Choroid plexus epithelial cell (primary cell): ENCODE results near the gene EFHC2.

Experiments
- DNase-seq: peaks from one replicate; pipeline ENCODE4 v3.0.0-alpha.2; 2010; ENCODE audit warnings: low read depth
- H3K4me3 ChIP-seq: 2 replicates; pipeline ENCODE4 v1.5.1; 2011; ENCODE audit warnings: low read depth, mild to moderate bottlenecking, control low read depth, low read length, moderate library complexity
- CTCF ChIP-seq: conservative IDR thresholded peaks from 2 replicates; pipeline ENCODE4 v1.5.1; 2011; ENCODE audit warnings: low read depth, mild to moderate bottlenecking, control low read depth, inconsistent platforms, low read length, moderate library complexity

EFHC2 gene

DNA sequence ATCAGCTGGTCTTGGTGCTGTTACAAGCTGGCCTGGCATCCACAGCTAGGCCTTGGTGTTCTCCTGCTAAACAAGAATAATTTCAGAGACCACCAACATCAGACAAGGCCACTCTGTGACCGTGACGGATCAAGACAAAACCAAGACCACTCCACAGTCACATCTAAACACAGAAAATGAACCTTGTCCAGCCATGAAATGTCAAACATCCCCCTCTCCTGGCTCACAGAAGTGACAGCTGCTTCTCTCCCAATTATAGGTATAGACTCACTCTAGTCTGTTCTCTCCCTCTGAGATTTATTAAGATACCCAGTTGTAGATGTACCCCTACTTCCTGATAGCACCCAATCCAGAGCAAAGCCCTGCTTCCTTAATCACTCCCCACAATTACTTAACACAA, 40.4 kb downstream of the EFHC2 start:
- DNase-seq: no peak
- no peak overlapping the region for H3K4me3 ChIP-seq
- TF ChIP-seq CTCF: no peak

DNA sequence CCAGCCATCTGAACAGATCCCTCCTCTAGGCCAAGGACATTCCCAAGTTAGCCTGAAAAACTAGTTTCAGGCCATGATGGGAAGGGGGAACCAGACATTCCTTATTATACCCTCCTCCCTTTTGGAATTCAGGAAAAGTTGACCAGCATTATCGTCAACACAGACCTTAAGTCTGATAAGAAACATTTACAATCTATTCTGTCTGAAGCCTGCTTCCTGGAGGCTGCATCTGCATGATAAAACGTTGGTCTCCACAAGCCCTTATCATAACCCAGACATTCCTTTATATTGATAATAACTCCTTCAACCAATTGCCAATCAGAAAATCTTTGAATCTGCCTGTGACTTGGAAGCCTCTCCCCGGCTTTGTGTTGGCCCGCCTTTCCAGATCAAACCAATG, 44.3 kb downstream of the EFHC2 start:
- H3K4me3 ChIP-seq: no peak overlapping the region
- TF ChIP-seq CTCF: no peak
- no peak for DNase-seq

- DNase-seq: no peak
- TF ChIP-seq CTCF: no peak
- no peak overlapping the region for H3K4me3 ChIP-seq
Measured at GRCh38 chrX:44291468-44292092, 51.9 kb downstream of the EFHC2 start.

DNA sequence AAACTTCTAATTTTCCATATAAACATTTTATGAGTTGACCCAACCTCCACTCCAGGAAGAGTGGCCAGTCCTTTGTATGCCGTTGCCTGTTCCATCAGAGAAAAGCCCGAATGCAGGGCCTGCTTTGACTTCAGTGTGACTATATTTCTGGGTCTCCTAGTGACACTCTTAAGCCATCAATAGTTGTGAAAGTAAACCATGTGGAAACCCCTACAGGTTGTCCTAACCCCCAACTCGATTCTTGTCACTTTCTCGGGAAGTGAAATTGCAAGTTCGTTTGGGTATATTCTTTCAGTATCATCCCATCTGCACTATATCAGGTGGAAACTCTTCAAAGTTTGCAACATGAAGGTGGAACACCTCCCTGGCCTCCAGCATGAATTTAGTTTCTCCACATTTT, 52.8 kb downstream of the EFHC2 start:
- no peak overlapping the region for H3K4me3 ChIP-seq
- DNase-seq: no peak
- TF ChIP-seq CTCF: no peak

- TF ChIP-seq CTCF: no peak
- no peak overlapping the region for H3K4me3 ChIP-seq
- DNase-seq: no peak
Measured at GRCh38 chrX:44282753-44283152, 60.7 kb downstream of the EFHC2 start.

GRCh38 chrX:44280116-44280515, 63.4 kb downstream of the EFHC2 start:
- H3K4me3 ChIP-seq: no peak overlapping the region
- no peak for TF ChIP-seq CTCF
- no peak for DNase-seq

- H3K4me3 ChIP-seq: no peak overlapping the region
- TF ChIP-seq CTCF: no peak
- DNase-seq: peak; percentile 3
Measured at GRCh38 chrX:44274096-44274495, 69.4 kb downstream of the EFHC2 start.
